IgD-negative memory B cell (primary cell): ENCODE results near the gene CACNB4. TPM values are rescaled to one million over a fixed set of nuclear protein-coding genes. Genes with fewer than 3 reads are reported as not detected.
"Not testable (repeated sequence)": the region's sequence is repeated elsewhere in the genome, so short reads cannot be mapped to it uniquely, and the experiment has no call there.

Experiments used
- H3K27ac Mint-ChIP-seq, 3 donors: one replicate each; pipeline ENCODE4 v1.8.0; 2020 to 2022; ENCODE audit warnings: mild to moderate bottlenecking in 3 of 3, mixed read lengths in 3 of 3, moderate library complexity in 1 of 3
- H3K27me3 Mint-ChIP-seq: one replicate; pipeline ENCODE4 v1.8.0; 2021; ENCODE audit warnings: mixed read lengths
- H3K36me3 Mint-ChIP-seq: one replicate; pipeline ENCODE4 v1.8.0; 2020; ENCODE audit warnings: mild to moderate bottlenecking, mixed read lengths
- H3K4me1 Mint-ChIP-seq, 3 donors: one replicate each; pipeline ENCODE4 v1.8.0; 2020 to 2022; ENCODE audit warnings: mixed read lengths in 3 of 3, mild to moderate bottlenecking in 1 of 3
- H3K4me3 Mint-ChIP-seq, 4 donors: one replicate each; pipeline ENCODE4 v1.8.0; 2020 to 2022; ENCODE audit warnings: mild to moderate bottlenecking in 4 of 4, mixed read lengths in 4 of 4, moderate library complexity in 3 of 4
- H3K9me3 Mint-ChIP-seq, 3 donors: one replicate each; pipeline ENCODE4 v1.8.0; 2020 to 2021; ENCODE audit warnings: mixed read lengths in 3 of 3, mild to moderate bottlenecking in 1 of 3
- polyA plus RNA-seq: library from polyadenylated mRNA; unstranded; fragments of 300-500 nt; fragmentation: Illumina TruSeq; gene quantifications from one replicate; pipeline ENCODE4 v1.2.3, GENCODE V29; 2021

Gene CACNB4
- polyA plus RNA-seq, 1 donor from 2014 or later, result 0.43 TPM

GRCh38 chr2:151810489-151810888, 288.4 kb downstream of the CACNB4 start:
- no peak overlapping the region for H3K4me3 Mint-ChIP-seq
- H3K27me3 Mint-ChIP-seq, result no peaks in the 10 kb centered on the region
- peaks cover 0 to 6% (median 0%) of the 10 kb centered on the region in 3 donors for H3K9me3 Mint-ChIP-seq
- H3K36me3 Mint-ChIP-seq, result peaks cover 7% of the 10 kb centered on the region
- H3K27ac Mint-ChIP-seq, result peak overlapping the region in 2 of 3 donors; percentile 6 to 17
- peaks cover 0 to 8% (median 7%) of the 10 kb centered on the region in 3 donors for H3K4me1 Mint-ChIP-seq

DNA sequence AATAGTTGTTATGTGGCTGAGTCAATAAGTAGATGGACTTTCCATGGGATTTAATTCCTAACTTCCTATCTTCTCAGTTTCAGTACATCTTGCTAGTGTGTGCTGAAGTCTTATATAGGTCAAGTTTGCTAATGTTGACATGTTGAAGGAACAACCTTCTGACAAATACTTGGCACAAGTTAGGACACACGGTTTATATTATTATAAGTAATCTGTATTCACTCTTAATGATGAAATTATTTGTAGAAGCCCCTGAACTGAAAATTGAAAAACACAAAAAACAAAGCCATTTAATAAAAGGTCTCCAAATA, 289.8 kb downstream of the CACNB4 start:
- no peak overlapping the region for H3K27ac Mint-ChIP-seq
- peaks cover 0 to 7% (median 4%) of the 10 kb centered on the region in 3 donors for H3K4me1 Mint-ChIP-seq
- H3K4me3 Mint-ChIP-seq, result no peak overlapping the region

GRCh38 chr2:151808258-151809072, 290.4 kb downstream of the CACNB4 start:
- peak overlapping the region in 1 of 3 donors; percentile 31 for H3K27ac Mint-ChIP-seq
- peaks cover 7% of the 10 kb centered on the region for H3K36me3 Mint-ChIP-seq
- H3K4me3 Mint-ChIP-seq, result no peak overlapping the region
- peaks cover 0 to 6% (median 0%) of the 10 kb centered on the region in 3 donors for H3K9me3 Mint-ChIP-seq
- peaks cover 0 to 7% (median 4%) of the 10 kb centered on the region in 3 donors for H3K4me1 Mint-ChIP-seq
- no peaks in the 10 kb centered on the region for H3K27me3 Mint-ChIP-seq

More for the DNA sequence above, 289.8 kb downstream of the CACNB4 start:
- H3K36me3 Mint-ChIP-seq, result peaks cover 5% of the 10 kb centered on the region
- peaks cover 0 to 6% (median 0%) of the 10 kb centered on the region in 3 donors for H3K9me3 Mint-ChIP-seq
- H3K27me3 Mint-ChIP-seq, result no peaks in the 10 kb centered on the region

DNA sequence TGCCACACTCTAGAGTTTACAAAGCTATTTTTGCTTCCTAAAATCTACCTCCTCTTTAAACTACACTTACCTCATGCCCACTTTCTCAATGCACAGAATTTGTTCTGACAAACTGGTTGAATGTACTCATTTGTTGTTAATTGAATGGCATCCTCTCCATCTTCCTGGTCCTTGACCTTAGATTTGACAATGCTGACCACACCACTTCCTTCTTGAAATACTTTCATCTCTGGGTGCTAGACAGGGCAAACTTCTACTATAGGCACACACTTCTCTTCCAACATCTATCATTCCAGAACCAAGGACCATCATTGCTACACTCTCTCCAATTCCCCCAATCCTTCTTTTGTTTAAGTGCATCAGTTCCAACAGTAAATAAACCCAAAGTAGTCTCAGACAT, 292.9 kb downstream of the CACNB4 start:
- H3K9me3 Mint-ChIP-seq, result no peaks in the 10 kb centered on the region
- H3K36me3 Mint-ChIP-seq, result peaks cover 11% of the 10 kb centered on the region
- no peak overlapping the region for H3K27ac Mint-ChIP-seq
- no peaks in the 10 kb centered on the region for H3K27me3 Mint-ChIP-seq
- no peak overlapping the region for H3K4me3 Mint-ChIP-seq
- peaks cover 0 to 7% (median 4%) of the 10 kb centered on the region in 3 donors for H3K4me1 Mint-ChIP-seq

GRCh38 chr2:151805343-151805742, 293.5 kb downstream of the CACNB4 start:
- Mint-ChIP-seq H3K4me1 (peaks cover 0 to 4% (median 3%) of the 10 kb centered on the region in 3 donors), H3K9me3 (no peaks in the 10 kb centered on the region), H3K27ac (no peak overlapping the region), H3K4me3 (no peak overlapping the region), H3K36me3 (peaks cover 8% of the 10 kb centered on the region), H3K27me3 (no peaks in the 10 kb centered on the region)

- H3K27ac Mint-ChIP-seq, result no peak overlapping the region
These were observed 295.0 kb downstream of the CACNB4 start for GRCh38 chr2:151803811-151804210.

DNA sequence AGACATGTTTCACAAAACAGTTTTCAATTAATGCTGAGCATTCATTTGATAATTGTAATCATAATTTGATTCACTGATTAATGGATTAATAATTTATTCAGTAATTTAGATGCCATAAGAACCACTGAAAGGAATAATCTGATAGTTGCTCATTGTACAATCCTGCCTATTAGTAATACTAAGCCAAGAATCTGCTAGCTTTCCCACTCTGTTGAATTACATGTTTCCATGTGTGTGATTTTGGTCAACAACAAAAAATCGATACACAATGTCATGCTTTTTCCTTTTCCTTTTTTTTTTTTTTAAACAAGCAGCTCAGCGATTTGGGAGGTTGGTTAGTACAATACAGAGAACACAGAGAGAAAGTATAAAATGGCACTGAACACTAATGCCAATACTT, 296.5 kb downstream of the CACNB4 start:
- Mint-ChIP-seq H3K36me3 (peaks cover 7% of the 10 kb centered on the region), H3K27ac (no peak overlapping the region), H3K4me3 (peak overlapping the region in 2 of 4 donors; percentile 21 to 54), H3K27me3 (no peaks in the 10 kb centered on the region), H3K4me1 (no peaks in the 10 kb centered on the region), H3K9me3 (no peaks in the 10 kb centered on the region)

More at GRCh38 chr2:151803811-151804210, 295.0 kb downstream of the CACNB4 start:
- peaks cover 0 to 4% (median 2%) of the 10 kb centered on the region in 3 donors for H3K4me1 Mint-ChIP-seq
- peaks cover 7% of the 10 kb centered on the region for H3K36me3 Mint-ChIP-seq
- no peaks in the 10 kb centered on the region for H3K9me3 Mint-ChIP-seq
- no peak overlapping the region for H3K4me3 Mint-ChIP-seq
- H3K27me3 Mint-ChIP-seq, result no peaks in the 10 kb centered on the region

DNA sequence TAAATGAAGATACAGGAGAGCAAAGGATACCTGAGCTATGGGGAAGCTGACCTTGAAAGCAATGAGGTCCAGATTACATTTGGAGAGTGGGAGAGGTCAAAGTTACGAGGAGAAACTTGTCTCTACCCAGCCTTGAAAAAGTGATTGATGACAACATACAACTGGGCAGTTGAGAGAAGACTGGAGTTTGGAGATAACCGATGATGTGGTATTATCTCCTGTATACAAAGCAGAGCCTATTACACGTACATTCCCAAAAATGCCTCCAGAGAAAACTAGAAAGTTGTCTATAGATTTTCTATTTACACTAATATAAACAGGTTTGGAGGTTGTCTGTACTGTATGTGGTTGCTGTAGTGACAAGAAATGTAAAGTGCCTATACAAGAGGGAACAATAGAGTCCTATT, 299.0 kb downstream of the CACNB4 start:
- peaks cover 0 to 6% (median 4%) of the 10 kb centered on the region in 3 donors for H3K4me1 Mint-ChIP-seq
- H3K27ac Mint-ChIP-seq, result no peak overlapping the region
- H3K27me3 Mint-ChIP-seq, result no peaks in the 10 kb centered on the region
- H3K36me3 Mint-ChIP-seq, result peaks cover 10% of the 10 kb centered on the region
- no peaks in the 10 kb centered on the region for H3K9me3 Mint-ChIP-seq
- H3K4me3 Mint-ChIP-seq, result no peak overlapping the region

GRCh38 chr2:151796774-151797173, 302.1 kb downstream of the CACNB4 start:
- no peaks in the 10 kb centered on the region for H3K27me3 Mint-ChIP-seq
- H3K4me1 Mint-ChIP-seq, result peaks cover 0 to 6% (median 4%) of the 10 kb centered on the region in 3 donors
- H3K4me3 Mint-ChIP-seq, result peak overlapping the region in 1 of 4 donors; percentile 28
- no peaks in the 10 kb centered on the region for H3K9me3 Mint-ChIP-seq
- peaks cover 3% of the 10 kb centered on the region for H3K36me3 Mint-ChIP-seq
- H3K27ac Mint-ChIP-seq, result no peak overlapping the region

DNA sequence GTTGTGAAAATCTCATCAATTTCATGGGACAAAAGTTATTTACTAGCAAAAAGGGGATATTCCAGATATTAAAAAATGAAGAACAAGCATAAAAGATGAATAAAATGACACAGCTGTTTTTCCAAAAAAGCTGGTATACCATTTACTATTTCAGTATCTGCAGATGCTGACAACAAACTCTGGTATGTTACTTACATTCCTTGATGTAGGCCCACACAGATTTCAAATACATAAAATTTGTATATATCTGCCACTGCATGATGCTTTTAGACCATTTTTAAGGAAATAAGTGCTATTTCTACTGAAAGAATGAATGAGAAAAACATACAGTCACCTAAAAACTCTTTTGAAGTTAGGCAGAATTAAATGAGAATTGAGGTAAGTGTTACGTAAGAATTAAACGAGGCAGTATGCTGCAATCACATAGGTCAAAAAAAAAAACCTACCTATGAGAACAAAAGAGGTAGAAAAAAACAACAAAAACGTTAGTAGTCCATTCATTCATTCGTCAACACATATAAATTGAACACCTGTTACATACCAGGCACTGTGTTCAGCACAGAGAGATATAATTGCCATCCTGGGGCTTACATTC, 303.1 kb downstream of the CACNB4 start:
- no peaks in the 10 kb centered on the region for H3K27me3 Mint-ChIP-seq
- no peaks in the 10 kb centered on the region for H3K9me3 Mint-ChIP-seq
- peaks cover 5% of the 10 kb centered on the region for H3K36me3 Mint-ChIP-seq
- peaks cover 0 to 8% (median 6%) of the 10 kb centered on the region in 3 donors for H3K4me1 Mint-ChIP-seq
- no peak overlapping the region for H3K27ac Mint-ChIP-seq
- no peak overlapping the region for H3K4me3 Mint-ChIP-seq

GRCh38 chr2:151794422-151794821, 304.4 kb downstream of the CACNB4 start:
- H3K27ac Mint-ChIP-seq, H3K36me3 Mint-ChIP-seq, H3K27me3 Mint-ChIP-seq, H3K4me1 Mint-ChIP-seq, H3K9me3 Mint-ChIP-seq, H3K4me3 Mint-ChIP-seq: not testable (repeated sequence)

GRCh38 chr2:151793123-151793522, 305.7 kb downstream of the CACNB4 start:
- H3K4me1 Mint-ChIP-seq, result peaks cover 6 to 11% (median 6%) of the 10 kb centered on the region in 3 donors
- no peaks in the 10 kb centered on the region for H3K9me3 Mint-ChIP-seq
- H3K36me3 Mint-ChIP-seq, result peaks cover 5% of the 10 kb centered on the region
- no peak overlapping the region for H3K4me3 Mint-ChIP-seq
- no peak overlapping the region for H3K27ac Mint-ChIP-seq
- H3K27me3 Mint-ChIP-seq, result no peaks in the 10 kb centered on the region

DNA sequence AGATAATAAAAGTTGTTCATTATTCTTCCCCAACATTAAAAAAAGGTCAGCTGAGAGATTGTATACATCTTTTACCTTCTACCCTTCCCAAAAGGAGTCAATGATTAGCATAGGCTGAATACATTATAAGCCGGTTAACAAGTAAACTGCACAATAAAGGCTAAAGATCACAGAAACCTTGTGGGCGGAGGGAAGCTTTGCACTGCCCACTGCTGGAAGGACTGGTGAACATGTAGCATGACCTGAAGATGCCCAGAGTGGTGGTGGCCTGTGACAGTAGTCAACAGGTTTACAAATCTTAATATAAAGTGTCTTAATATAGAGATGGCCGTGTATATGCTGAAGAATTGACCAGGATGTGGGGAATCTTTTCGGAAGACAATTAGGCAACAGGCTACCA, 306.3 kb downstream of the CACNB4 start:
- no peaks in the 10 kb centered on the region for H3K27me3 Mint-ChIP-seq

DNA sequence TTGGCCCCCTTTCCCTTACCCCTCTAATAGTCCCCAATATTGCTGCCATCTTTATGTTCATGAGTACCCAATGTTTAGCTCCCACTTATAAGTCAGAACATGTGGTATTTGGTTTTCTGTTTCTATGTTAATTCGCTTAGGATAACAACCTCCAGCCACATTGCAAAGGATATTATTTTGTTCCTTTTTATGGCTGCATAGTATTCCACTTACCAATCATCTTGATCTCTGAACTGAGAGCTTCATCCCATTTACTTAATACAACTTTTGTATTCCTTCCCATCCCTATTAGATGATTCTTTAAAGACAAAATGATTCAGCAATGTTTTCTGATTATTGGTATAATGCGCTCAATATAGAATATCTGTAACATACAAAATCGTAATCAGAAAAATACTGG, 307.3 kb downstream of the CACNB4 start:
- no peak overlapping the region for H3K27ac Mint-ChIP-seq
- H3K36me3 Mint-ChIP-seq, result peaks cover 5% of the 10 kb centered on the region
- no peaks in the 10 kb centered on the region for H3K9me3 Mint-ChIP-seq
- H3K4me1 Mint-ChIP-seq, result peaks cover 0 to 12% (median 11%) of the 10 kb centered on the region in 3 donors
- H3K4me3 Mint-ChIP-seq, result no peak overlapping the region
- H3K27me3 Mint-ChIP-seq, result no peaks in the 10 kb centered on the region

More for the DNA sequence above, 306.3 kb downstream of the CACNB4 start:
- Mint-ChIP-seq H3K36me3 (peaks cover 5% of the 10 kb centered on the region), H3K9me3 (no peaks in the 10 kb centered on the region), H3K4me3 (no peak overlapping the region), H3K4me1 (peaks cover 6 to 14% (median 9%) of the 10 kb centered on the region in 3 donors), H3K27ac (no peak overlapping the region)

- H3K27me3 Mint-ChIP-seq, result no peaks in the 10 kb centered on the region
- H3K27ac Mint-ChIP-seq, result peak overlapping the region in 1 of 3 donors; percentile 74
- H3K4me1 Mint-ChIP-seq, result peaks cover 0 to 18% (median 16%) of the 10 kb centered on the region in 3 donors
- H3K9me3 Mint-ChIP-seq, result no peaks in the 10 kb centered on the region
- no peak overlapping the region for H3K4me3 Mint-ChIP-seq
- peaks cover 4% of the 10 kb centered on the region for H3K36me3 Mint-ChIP-seq
These were observed 308.2 kb downstream of the CACNB4 start for GRCh38 chr2:151790689-151791088.
